DOHH2 (cell line): Measurements from ENCODE around the gene PROX2.

ENCODE experiments used
- H3F3A ChIP-seq: fragments of 200-600 bp; sonication (generic), shearing (Covaris generic); 2 replicates; pipeline ENCODE4 v1.6.0; 2016; ENCODE audit warnings: antibody characterized with exemption, mild to moderate bottlenecking; ENCODE audit not compliant: control insufficient read depth, insufficient read depth
- H3K27ac ChIP-seq: fragments of 200-600 bp; sonication (generic); 2 replicates; pipeline ENCODE4 v1.5.1; 2014; ENCODE audit warnings: low read depth, mild to moderate bottlenecking, low read length, moderate library complexity
- H3K27me3 ChIP-seq: fragments of 200-600 bp; sonication (generic); 2 replicates; pipeline ENCODE4 v1.6.1; 2014; ENCODE audit warnings: mild to moderate bottlenecking, low read length, mixed read lengths; ENCODE audit not compliant: control insufficient read depth
- H3K36me3 ChIP-seq: fragments of 200-600 bp; sonication (generic); 2 replicates; pipeline ENCODE4 v1.6.1; 2014; ENCODE audit warnings: mild to moderate bottlenecking, low read length, moderate library complexity, mixed read lengths; ENCODE audit not compliant: control insufficient read depth
- H3K4me1 ChIP-seq: fragments of 200-600 bp; sonication (generic); 2 replicates; pipeline ENCODE4 v1.6.1; 2014; ENCODE audit warnings: mild to moderate bottlenecking, low read length, mixed read lengths; ENCODE audit not compliant: control insufficient read depth
- H3K4me2 ChIP-seq: fragments of 200-600 bp; sonication (generic); 2 replicates; pipeline ENCODE4 v1.6.0; 2014; ENCODE audit warnings: mild to moderate bottlenecking, low read length, moderate library complexity
- H3K4me3 ChIP-seq: fragments of 200-600 bp; sonication (generic); 2 replicates; pipeline ENCODE4 v1.5.1; 2014; ENCODE audit warnings: mild to moderate bottlenecking, low read length, mixed read lengths
- H3K79me2 ChIP-seq: fragments of 200-600 bp; sonication (generic); 2 replicates; pipeline ENCODE4 v1.6.1; 2014; ENCODE audit warnings: mild to moderate bottlenecking, low read length, mixed read lengths; ENCODE audit not compliant: control insufficient read depth
- H3K9me2 ChIP-seq: fragments of 200-600 bp; sonication (generic); replicated peaks from 2 replicates; pipeline ENCODE4 v1.6.1; 2014; ENCODE audit warnings: mild to moderate bottlenecking, low read length, mixed read lengths; ENCODE audit not compliant: control insufficient read depth
- H3K9me3 ChIP-seq: fragments of 200-600 bp; sonication (generic); 2 replicates; pipeline ENCODE4 v1.6.1; 2014; ENCODE audit warnings: antibody characterized with exemption, low read length, mixed read lengths; ENCODE audit not compliant: control insufficient read depth, insufficient read depth
- H4K20me1 ChIP-seq: fragments of 200-600 bp; sonication (generic); 2 replicates; pipeline ENCODE4 v1.6.0; 2014; ENCODE audit warnings: low read depth, mild to moderate bottlenecking, antibody characterized with exemption, low read length, moderate library complexity; ENCODE audit not compliant: control insufficient read depth, insufficient read depth
- EZH2phosphoT487 ChIP-seq: fragments of 200-600 bp; sonication (generic); IDR thresholded peaks from 2 replicates; pipeline ENCODE4 v1.6.1; 2017; ENCODE audit warnings: borderline replicate concordance, mild to moderate bottlenecking, antibody characterized with exemption, low read length, moderate library complexity, mixed read lengths
- TF ChIP-seq, protein P1 (sequence below): fragments of 200-600 bp; sonication (generic); IDR thresholded peaks from one replicate; pipeline ENCODE4 v1.5.1; 2014; ENCODE audit warnings: antibody characterized with exemption, mild to moderate bottlenecking, low read depth, low read length; ENCODE audit not compliant: poor library complexity, severe bottlenecking

PROX2 gene

DNA sequence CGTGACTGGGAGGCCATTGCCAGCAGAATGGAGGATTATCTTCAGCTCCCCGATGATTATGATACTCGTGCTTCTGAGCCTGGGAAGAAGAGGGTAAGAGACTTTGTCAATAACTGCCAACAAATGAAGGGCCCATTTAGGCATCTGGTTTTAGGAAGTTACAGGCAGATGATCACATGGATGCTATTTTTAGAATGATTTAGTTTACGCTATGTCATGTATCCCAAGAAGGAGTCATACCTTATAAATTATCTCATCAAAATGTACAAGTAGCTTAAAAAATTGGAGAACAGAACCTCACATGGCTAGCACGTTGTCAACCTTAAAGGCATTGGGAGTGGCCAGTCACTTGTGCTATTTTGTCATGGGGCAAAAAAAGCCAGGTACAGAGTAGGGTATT, 46.7 kb downstream of the PROX2 start:
- Histone ChIP-seq H3K9me2 (no peaks in the 10 kb centered on the region), H3K4me3 (no peak overlapping the region), H3F3A (peaks cover 3% of the 10 kb centered on the region; the same call in 1 of the 2 replicates), H3K79me2 (no peaks in the 10 kb centered on the region), H3K27ac (no peak overlapping the region), H3K4me1 (peaks cover 10% of the 10 kb centered on the region), H4K20me1 (no peaks in the 10 kb centered on the region), H3K9me3 (no peaks in the 10 kb centered on the region), H3K36me3 (peaks cover 73% of the 10 kb centered on the region), H3K4me2 (no peak overlapping the region), H3K27me3 (no peaks in the 10 kb centered on the region)
- TF ChIP-seq, protein P1, sequence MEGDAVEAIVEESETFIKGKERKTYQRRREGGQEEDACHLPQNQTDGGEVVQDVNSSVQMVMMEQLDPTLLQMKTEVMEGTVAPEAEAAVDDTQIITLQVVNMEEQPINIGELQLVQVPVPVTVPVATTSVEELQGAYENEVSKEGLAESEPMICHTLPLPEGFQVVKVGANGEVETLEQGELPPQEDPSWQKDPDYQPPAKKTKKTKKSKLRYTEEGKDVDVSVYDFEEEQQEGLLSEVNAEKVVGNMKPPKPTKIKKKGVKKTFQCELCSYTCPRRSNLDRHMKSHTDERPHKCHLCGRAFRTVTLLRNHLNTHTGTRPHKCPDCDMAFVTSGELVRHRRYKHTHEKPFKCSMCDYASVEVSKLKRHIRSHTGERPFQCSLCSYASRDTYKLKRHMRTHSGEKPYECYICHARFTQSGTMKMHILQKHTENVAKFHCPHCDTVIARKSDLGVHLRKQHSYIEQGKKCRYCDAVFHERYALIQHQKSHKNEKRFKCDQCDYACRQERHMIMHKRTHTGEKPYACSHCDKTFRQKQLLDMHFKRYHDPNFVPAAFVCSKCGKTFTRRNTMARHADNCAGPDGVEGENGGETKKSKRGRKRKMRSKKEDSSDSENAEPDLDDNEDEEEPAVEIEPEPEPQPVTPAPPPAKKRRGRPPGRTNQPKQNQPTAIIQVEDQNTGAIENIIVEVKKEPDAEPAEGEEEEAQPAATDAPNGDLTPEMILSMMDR = no peak
- TF ChIP-seq EZH2phosphoT487 = no peak

DNA sequence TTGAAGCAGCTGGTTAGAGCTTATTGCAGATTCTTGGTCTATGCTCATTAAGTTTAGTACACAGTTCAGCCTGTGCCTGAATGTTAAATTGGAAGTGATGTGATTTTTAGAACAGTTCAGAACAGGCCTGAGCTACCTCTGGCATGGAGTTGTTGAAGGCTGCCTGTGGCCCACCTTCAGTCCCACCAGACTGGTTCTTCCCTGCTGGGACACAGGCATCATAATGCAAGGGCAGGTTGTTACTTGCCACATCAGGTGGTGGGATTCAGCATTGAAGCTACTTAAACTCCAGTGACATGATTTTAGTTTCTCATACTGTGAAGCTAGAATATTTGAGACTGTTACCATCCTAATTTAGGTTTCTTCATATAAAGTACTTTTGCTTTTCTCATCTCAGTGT, 49.4 kb downstream of the PROX2 start:
- peaks cover 89% of the 10 kb centered on the region for H3K36me3 ChIP-seq
- H3K4me3 ChIP-seq = no peak overlapping the region
- no peaks in the 10 kb centered on the region for H3K9me3 ChIP-seq
- H3K79me2 ChIP-seq = no peaks in the 10 kb centered on the region
- H3K9me2 ChIP-seq = no peaks in the 10 kb centered on the region
- H3K4me1 ChIP-seq = peaks cover 16% of the 10 kb centered on the region
- H3F3A ChIP-seq = peaks cover 10% of the 10 kb centered on the region
- no peak overlapping the region for H3K27ac ChIP-seq
- no peaks in the 10 kb centered on the region for H4K20me1 ChIP-seq
- H3K4me2 ChIP-seq = no peak overlapping the region
- H3K27me3 ChIP-seq = no peaks in the 10 kb centered on the region
- TF ChIP-seq, protein P1 = no peak
- no peak for TF ChIP-seq EZH2phosphoT487
